Tibial nerve (tissue), 4 donors: ENCODE results near the gene SLC25A21. TPM values are rescaled to one million over a fixed set of nuclear protein-coding genes. Genes with fewer than 3 reads are reported as not detected.

Experiments
- DNase-seq, 2 donors: peaks; one replicate each; pipeline ENCODE4 v3.0.0-alpha.2; 2019; ENCODE audit warnings: low spot score in 2 of 2
- H3K27ac ChIP-seq, 4 donors: fragments of 200-600 bp; sonication (generic) in 3 of 4; one replicate each; pipeline ENCODE4 v1.5.1; 2017 to 2019; ENCODE audit warnings: mild to moderate bottlenecking in 1 of 4
- H3K27me3 ChIP-seq, 2 donors: fragments of 200-600 bp; sonication (generic) in 1 of 2; one replicate each; pipeline versions ENCODE4 v1.5.1 to v1.6.0; 2017 to 2019
- H3K36me3 ChIP-seq, 3 donors: fragments of 200-600 bp; sonication (generic); one replicate each; pipeline ENCODE4 v1.5.1; 2018 to 2019
- H3K4me1 ChIP-seq, 4 donors: fragments of 200-600 bp; sonication (generic) in 3 of 4; one replicate each; pipeline ENCODE4 v1.5.1; 2017 to 2019
- H3K4me3 ChIP-seq, 4 donors: fragments of 200-600 bp; sonication (generic) in 3 of 4; one replicate each; pipeline ENCODE4 v1.5.1; 2017 to 2019; ENCODE audit warnings: mild to moderate bottlenecking in 1 of 4, moderate library complexity in 1 of 4
- H3K9me3 ChIP-seq, 4 donors: fragments of 200-600 bp; sonication (generic) in 3 of 4; one replicate each; pipeline ENCODE4 v1.5.1; 2017 to 2019
- EP300 ChIP-seq, 2 donors: sonication (generic); formaldehyde crosslinking; IDR thresholded peaks; one replicate each; pipeline ENCODE4 v1.6.1; 2017; ENCODE audit warnings: antibody characterized with exemption in 2 of 2, mild to moderate bottlenecking in 1 of 2
- POLR2A ChIP-seq, 2 donors: fragments of 450-650 bp; IDR thresholded peaks; one replicate each; pipeline ENCODE4 v1.6.1; 2017; ENCODE audit warnings: antibody characterized with exemption in 2 of 2, mild to moderate bottlenecking in 2 of 2, moderate library complexity in 2 of 2
- WGBS, 2 donors: methylation state at CpG; one replicate each; pipeline ENCODE4 v1.1.5; 2018; 5-methylcytosine and 5-hydroxymethylcytosine counted together
- total RNA-seq, 4 donors: library from RNA; depleted of rRNA; stranded (reverse); fragments of >200 nt; gene quantifications; one replicate each; pipeline ENCODE4 v1.1.0, GENCODE V29; 2016
- TF ChIP-seq, protein P1 (sequence below), 5 experiments: fragments of 200-600 bp in 3 of 5; fragments of 450-650 bp in 2 of 5; sonication (generic) in 3 of 5; IDR thresholded peaks; one replicate each; pipeline ENCODE4 v1.5.1; 2016 to 2019; ENCODE audit warnings: antibody characterized with exemption in 5 of 5, mild to moderate bottlenecking in 3 of 5, moderate library complexity in 2 of 5

The SLC25A21 gene
- total RNA-seq, 4 donors from 2014 or later, result 0.30 to 0.98 (median 0.42) TPM; not detected in 1

DNA sequence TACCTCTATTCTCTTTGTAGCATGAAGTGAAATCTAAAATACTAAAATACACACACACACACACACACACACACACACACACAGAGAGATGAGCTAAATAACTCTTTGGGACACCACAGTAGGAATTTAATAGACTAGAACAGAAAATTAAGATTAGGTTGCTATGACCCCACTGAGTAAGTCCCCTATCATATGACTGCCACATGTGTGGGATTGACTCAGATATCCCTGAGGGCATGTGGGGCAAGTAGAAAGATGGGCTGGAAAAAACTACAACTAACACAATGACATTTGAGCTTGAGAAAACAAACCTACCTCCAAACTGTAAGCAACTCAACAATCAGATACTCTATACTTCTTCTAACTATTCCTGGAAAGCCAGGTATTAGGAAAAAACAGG lies 27.0 kb downstream of the SLC25A21 start:
- H3K36me3 ChIP-seq, result no peaks in the 10 kb centered on the region
- H3K4me1 ChIP-seq, result peaks cover 0 to 6% (median under 1%) of the 10 kb centered on the region in 4 donors
- H3K27ac ChIP-seq, result no peak overlapping the region
- no peaks in the 10 kb centered on the region for H3K9me3 ChIP-seq
- TF ChIP-seq POLR2A (IDR thresholded peaks at IDR 0.05) (no peak), EP300 (IDR thresholded peaks at IDR 0.05) (no peak)
- TF ChIP-seq, protein P1, sequence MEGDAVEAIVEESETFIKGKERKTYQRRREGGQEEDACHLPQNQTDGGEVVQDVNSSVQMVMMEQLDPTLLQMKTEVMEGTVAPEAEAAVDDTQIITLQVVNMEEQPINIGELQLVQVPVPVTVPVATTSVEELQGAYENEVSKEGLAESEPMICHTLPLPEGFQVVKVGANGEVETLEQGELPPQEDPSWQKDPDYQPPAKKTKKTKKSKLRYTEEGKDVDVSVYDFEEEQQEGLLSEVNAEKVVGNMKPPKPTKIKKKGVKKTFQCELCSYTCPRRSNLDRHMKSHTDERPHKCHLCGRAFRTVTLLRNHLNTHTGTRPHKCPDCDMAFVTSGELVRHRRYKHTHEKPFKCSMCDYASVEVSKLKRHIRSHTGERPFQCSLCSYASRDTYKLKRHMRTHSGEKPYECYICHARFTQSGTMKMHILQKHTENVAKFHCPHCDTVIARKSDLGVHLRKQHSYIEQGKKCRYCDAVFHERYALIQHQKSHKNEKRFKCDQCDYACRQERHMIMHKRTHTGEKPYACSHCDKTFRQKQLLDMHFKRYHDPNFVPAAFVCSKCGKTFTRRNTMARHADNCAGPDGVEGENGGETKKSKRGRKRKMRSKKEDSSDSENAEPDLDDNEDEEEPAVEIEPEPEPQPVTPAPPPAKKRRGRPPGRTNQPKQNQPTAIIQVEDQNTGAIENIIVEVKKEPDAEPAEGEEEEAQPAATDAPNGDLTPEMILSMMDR (IDR thresholded peaks at IDR 0.05), result no peak
- no peak overlapping the region for H3K4me3 ChIP-seq
- no peaks in the 10 kb centered on the region for H3K27me3 ChIP-seq
- no peak for DNase-seq

DNA sequence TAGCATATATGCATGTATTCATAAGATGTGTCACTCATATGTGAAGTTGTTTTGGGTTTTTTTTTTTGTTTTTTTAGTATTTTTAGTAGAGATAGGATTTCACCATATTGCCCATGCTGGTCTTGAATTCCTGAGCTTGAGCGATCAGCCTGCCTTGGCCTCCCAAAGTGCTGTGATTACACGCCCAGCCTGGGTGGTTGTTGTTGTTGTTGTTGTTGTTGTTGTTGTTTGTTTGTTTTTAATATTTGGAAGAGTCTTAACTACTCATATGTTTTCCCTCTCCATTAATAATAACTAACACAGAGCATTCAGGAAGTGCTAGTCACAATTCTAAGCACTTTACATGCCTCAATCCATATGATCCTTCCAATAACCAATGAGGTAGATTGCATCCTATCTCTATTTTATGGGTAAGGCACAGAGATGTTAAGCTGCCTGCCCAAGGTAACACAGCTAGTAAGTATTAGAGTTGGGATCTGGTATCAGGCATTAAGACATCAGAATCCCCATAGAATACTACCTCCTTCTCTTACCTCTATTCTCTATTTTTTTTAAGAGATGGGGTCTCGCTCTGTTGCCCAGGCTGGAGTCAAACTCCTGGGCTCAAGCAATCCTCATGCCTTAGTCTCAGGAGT lies 27.6 kb downstream of the SLC25A21 start:
- Histone ChIP-seq H3K27ac (no peak overlapping the region), H3K4me3 (no peak overlapping the region), H3K27me3 (no peaks in the 10 kb centered on the region), H3K4me1 (peaks cover 0 to 6% (median 0%) of the 10 kb centered on the region in 4 donors), H3K36me3 (no peaks in the 10 kb centered on the region), H3K9me3 (no peaks in the 10 kb centered on the region)
- 93 to 97% methylated on average over 3 of the region's 3 CpGs for WGBS, 2 donors
- DNase-seq, result no peak
- TF ChIP-seq POLR2A (IDR thresholded peaks at IDR 0.05) (no peak), EP300 (IDR thresholded peaks at IDR 0.05) (no peak)
- TF ChIP-seq, protein P1 (IDR thresholded peaks at IDR 0.05), result no peak

DNA sequence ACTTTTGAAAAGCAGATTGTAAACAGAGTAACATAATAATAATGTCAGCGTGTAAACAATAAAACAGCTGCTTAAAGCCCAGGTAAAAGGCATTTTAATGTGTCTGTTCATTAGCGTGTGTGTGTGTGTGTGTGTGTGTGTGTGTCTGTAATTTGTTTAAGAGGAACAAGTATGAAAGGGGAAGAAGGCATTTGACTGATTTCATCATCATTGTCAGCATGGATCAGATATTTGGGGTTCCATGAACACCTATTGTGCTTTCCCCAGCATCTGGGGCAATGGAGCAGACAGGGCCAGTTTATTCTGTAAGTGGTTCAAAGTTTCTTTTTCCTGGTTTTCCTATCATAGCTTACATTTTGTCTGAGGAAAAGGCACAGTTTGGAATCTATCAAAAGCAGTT lies 28.9 kb downstream of the SLC25A21 start:
- 62 to 70% methylated on average over 2 of the region's 2 CpGs for WGBS, 2 donors
- no peak overlapping the region for H3K27ac ChIP-seq
- no peak overlapping the region for H3K4me3 ChIP-seq
- no peaks in the 10 kb centered on the region for H3K27me3 ChIP-seq
- TF ChIP-seq, protein P1 (IDR thresholded peaks at IDR 0.05), result no peak
- no peak for TF ChIP-seq EP300 (IDR thresholded peaks at IDR 0.05)
- no peak for TF ChIP-seq POLR2A (IDR thresholded peaks at IDR 0.05)
- H3K4me1 ChIP-seq, result peaks cover 0 to 6% (median 0%) of the 10 kb centered on the region in 4 donors
- no peak for DNase-seq
- H3K36me3 ChIP-seq, result no peaks in the 10 kb centered on the region
- no peaks in the 10 kb centered on the region for H3K9me3 ChIP-seq

DNA sequence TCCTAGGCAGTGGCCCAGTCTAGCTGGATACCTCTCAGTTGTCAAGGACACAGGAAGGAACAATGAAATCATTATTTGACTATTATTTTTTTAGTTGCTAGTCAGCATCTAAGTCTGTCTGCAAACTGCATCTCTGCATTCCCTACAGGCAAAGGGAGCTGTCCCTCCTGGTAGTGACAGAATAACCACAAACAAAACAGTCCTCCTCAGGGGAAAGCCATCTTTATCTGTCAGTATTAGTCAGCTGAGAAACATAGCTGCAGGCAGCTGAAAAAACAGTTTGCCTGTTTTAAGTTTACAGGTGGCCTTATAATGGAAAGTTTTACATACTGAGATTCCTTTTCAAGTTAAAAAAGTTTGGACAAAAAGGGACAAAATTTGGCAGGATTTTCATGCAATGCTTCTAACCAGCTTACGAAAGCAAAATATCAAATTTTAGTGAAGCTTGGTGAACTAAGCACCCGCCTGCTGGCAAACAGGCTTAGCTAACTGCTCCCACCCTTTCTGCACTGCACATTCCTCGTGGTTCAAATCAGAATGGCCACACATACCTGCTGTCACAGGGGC lies 29.5 kb downstream of the SLC25A21 start:
- H3K9me3 ChIP-seq, result no peaks in the 10 kb centered on the region
- H3K36me3 ChIP-seq, result no peaks in the 10 kb centered on the region
- peaks cover 0 to 6% (median 0%) of the 10 kb centered on the region in 4 donors for H3K4me1 ChIP-seq
- DNase-seq, result peak in 1 of 2 donors; percentile 6
- TF ChIP-seq EP300 (IDR thresholded peaks at IDR 0.05) (no peak), POLR2A (IDR thresholded peaks at IDR 0.05) (no peak)
- TF ChIP-seq, protein P1 (IDR thresholded peaks at IDR 0.05), result no peak
- no peaks in the 10 kb centered on the region for H3K27me3 ChIP-seq
- 41 to 48% methylated on average over 3 of the region's 3 CpGs for WGBS, 2 donors
- H3K27ac ChIP-seq, result no peak overlapping the region
- no peak overlapping the region for H3K4me3 ChIP-seq

DNA sequence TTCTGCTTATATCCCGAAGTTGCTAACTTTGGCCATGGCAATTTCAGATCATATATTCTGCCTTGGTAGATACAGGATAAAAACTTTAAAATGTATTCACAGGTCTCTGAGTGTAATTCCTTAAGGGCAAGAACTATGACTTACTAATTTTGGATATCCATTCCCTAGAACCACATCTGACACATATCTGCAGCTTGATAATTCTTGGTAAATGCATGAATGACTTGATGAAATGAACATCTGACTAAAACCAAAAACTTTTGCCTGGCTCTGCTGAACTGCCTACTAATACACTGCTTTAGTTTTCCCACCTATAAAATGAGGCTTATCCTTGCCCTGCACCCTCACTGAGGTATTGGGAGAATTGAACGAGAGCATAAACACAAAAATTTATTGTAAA lies 32.2 kb downstream of the SLC25A21 start:
- 88 to 89% methylated on average over 2 of the region's 2 CpGs for WGBS, 2 donors
- Histone ChIP-seq H3K27ac (no peak overlapping the region), H3K36me3 (no peaks in the 10 kb centered on the region), H3K27me3 (no peaks in the 10 kb centered on the region), H3K9me3 (no peaks in the 10 kb centered on the region), H3K4me3 (no peak overlapping the region), H3K4me1 (peaks cover 0 to 6% (median 0%) of the 10 kb centered on the region in 4 donors)
- DNase-seq, result no peak
- TF ChIP-seq EP300 (IDR thresholded peaks at IDR 0.05), result no peak
